GM10248 (cell line): Measurements from ENCODE around the gene VRTN.

ENCODE experiments used
- CTCF ChIA-PET: fragments of 300-600 bp; sonication (Branson Sonifier 250); formaldehyde crosslinking; extraction: SDS; loops from one replicate; lab custom pipeline; 2021; ENCODE audit warnings: antibody characterized with exemption; lab: Yijun Ruan, JAX
- POLR2A ChIA-PET: fragments of 350-650 bp; sonication (Branson Sonifier 250); formaldehyde crosslinking; extraction: SDS; loops from one replicate; lab custom pipeline; 2020; ENCODE audit warnings: antibody characterized with exemption; lab: Yijun Ruan, JAX
- DNase-seq: peaks from one replicate; pipeline ENCODE4 v3.0.0; 2012; ENCODE audit errors: extremely low spot score
- CTCF ChIP-seq: IDR thresholded peaks from 2 replicates; pipeline ENCODE4 v1.5.1; 2012; ENCODE audit warnings: mild to moderate bottlenecking, low read depth; ENCODE audit errors: extremely low read depth, missing control alignments, control extremely low read depth

VRTN gene

GRCh38 chr14:74348241-74348734 is at the start of gene VRTN:
TSS of gene VRTN (plus strand) at chr14:74348471. CDS start at chr14:74356784, 8,313 bp downstream.
- ChIA-PET CTCF (interaction anchor here (0.6 to 1.8 kb wide), 6 partner anchors 9 to 118 kb away, joined by 3 to 6 read pairs (median 3); no protein-coding TSS in a partner anchor), POLR2A (no interaction called here)
- DNase-seq, result no peak
- TF ChIP-seq CTCF, result no peak

- no peak for TF ChIP-seq CTCF
- POLR2A ChIA-PET, result no interaction called here
- no peak for DNase-seq
- CTCF ChIA-PET, result interaction anchor here (1.2 to 2.7 kb wide), 3 partner anchors 8 to 16 kb away, joined by 3 to 8 read pairs (median 3); no protein-coding TSS in a partner anchor
Observed at GRCh38 chr14:74299061-74299545, 49.2 kb upstream of the VRTN start.

- POLR2A ChIA-PET, result interaction anchor here (0.6 kb wide), 1 partner anchor 81 kb away, joined by 5 read pairs; no protein-coding TSS in a partner anchor
Observed at GRCh38 chr14:74301594-74302151, 46.6 kb upstream of the VRTN start.

GRCh38 chr14:74302152-74302628 is 46.1 kb upstream of the VRTN start:
- ChIA-PET POLR2A (no interaction called here), CTCF (interaction anchor here (0.6 to 4.1 kb wide), 8 partner anchors 9 to 550 kb away, joined by 3 to 26 read pairs (median 4); no protein-coding TSS in a partner anchor)
- DNase-seq, result peak; percentile 69
- TF ChIP-seq CTCF, result peak; percentile 35

More at GRCh38 chr14:74301594-74302151, 46.6 kb upstream of the VRTN start:
- no peak for DNase-seq
- CTCF ChIA-PET, result interaction anchor here (1.9 to 4.1 kb wide), 4 partner anchors 9 to 48 kb away, joined by 5 to 26 read pairs (median 9); no protein-coding TSS in a partner anchor
- TF ChIP-seq CTCF, result no peak

- CTCF ChIA-PET, result interaction anchor here (0.6 to 4.1 kb wide), 10 partner anchors 10 to 549 kb away, joined by 3 to 26 read pairs (median 4); no protein-coding TSS in a partner anchor
- POLR2A ChIA-PET, result no interaction called here
- DNase-seq, result peak; percentile 93
- TF ChIP-seq CTCF, result peak; percentile 57
Observed at GRCh38 chr14:74302634-74303569, 45.4 kb upstream of the VRTN start, which contains the start of gene ABCD4. TSS of gene ABCD4 (minus strand) at chr14:74302934. CDS start at chr14:74302912, 22 bp downstream.

GRCh38 chr14:74308695-74309094 is 39.6 kb upstream of the VRTN start:
- ChIA-PET POLR2A (no interaction called here), CTCF (interaction anchor here (1.5 to 3.1 kb wide), 2 partner anchors 11 to 17 kb away, joined by 5 to 8 read pairs; no protein-coding TSS in a partner anchor)
- no peak for DNase-seq
- no peak for TF ChIP-seq CTCF
